ENCODE measurements around the gene BCO2. TPM values are rescaled to one million over a fixed set of nuclear protein-coding genes. Genes with fewer than 3 reads are reported as not detected.
A peak's percentile ranks its signal among the peaks of the same experiment; 100 is the strongest.
"Not testable (repeated sequence)": the region's sequence is repeated elsewhere in the genome, so short reads cannot be mapped to it uniquely, and the experiment has no call there.

BCO2 gene
- total RNA-seq, 1 donor from 2014 or later, result 137 TPM

GRCh38 chr11:112163875-112164685 is 11.2 kb upstream of the BCO2 start, which contains the start of gene IL18:
TSS of gene IL18 (minus strand) at chr11:112164094. CDS start at chr11:112155053, 9,041 bp downstream.
- intact Hi-C loops (cut with micrococcal nuclease), result no loop called here
- ATAC-seq (peak; percentile 68), DNase-seq (peak; percentile 40)

GRCh38 chr11:112165049-112165448 is 10.3 kb upstream of the BCO2 start:
- DNase-seq, result no peak
- ATAC-seq, result no peak
- intact Hi-C loops (cut with micrococcal nuclease), result no loop called here

- intact Hi-C loops (cut with micrococcal nuclease), result no loop called here
- DNase-seq, result no peak
- ATAC-seq, result no peak
Observed at GRCh38 chr11:112166562-112166961, 8.8 kb upstream of the BCO2 start.

GRCh38 chr11:112167145-112167544 is 8.2 kb upstream of the BCO2 start, which contains the start of gene TEX12:
TSS of gene TEX12 (plus strand) at chr11:112167372. CDS start at chr11:112169269, 1,897 bp downstream.
- intact Hi-C loops (cut with micrococcal nuclease), result no loop called here
- DNase-seq (no peak), ATAC-seq (no peak)

- no peak for DNase-seq
- ATAC-seq, result no peak
- intact Hi-C loops (cut with micrococcal nuclease), result no loop called here
Observed at GRCh38 chr11:112172362-112172994, 2.8 kb upstream of the BCO2 start.

GRCh38 chr11:112173152-112173551 is 2.2 kb upstream of the BCO2 start:
- intact Hi-C loops (cut with micrococcal nuclease), result no loop called here
- DNase-seq (peak; percentile 56), ATAC-seq (peak; percentile 43)

- intact Hi-C loops (cut with micrococcal nuclease), result no loop called here
- ATAC-seq (peak; percentile 63), DNase-seq (no peak)
Observed at GRCh38 chr11:112175599-112175952, 264 bp downstream of the BCO2 start.

- DNase-seq (no peak), ATAC-seq (peak; percentile 52)
- intact Hi-C loops (cut with micrococcal nuclease), result no loop called here
Observed at GRCh38 chr11:112176077-112176476, 765 bp downstream of the BCO2 start.

- peak; percentile 9 for ATAC-seq
- intact Hi-C loops (cut with micrococcal nuclease), result no loop called here
- no peak for DNase-seq
Observed at GRCh38 chr11:112177589-112177988, 2.3 kb downstream of the BCO2 start.

- ATAC-seq, result no peak
- intact Hi-C loops (cut with micrococcal nuclease), result no loop called here
- no peak for DNase-seq
Observed at GRCh38 chr11:112178428-112178827, 3.1 kb downstream of the BCO2 start.

GRCh38 chr11:112178936-112179335 is 3.6 kb downstream of the BCO2 start:
- no peak for ATAC-seq
- intact Hi-C loops (cut with micrococcal nuclease), result no loop called here
- DNase-seq, result no peak

GRCh38 chr11:112179601-112180000 is 4.3 kb downstream of the BCO2 start:
- peak; percentile 9 for ATAC-seq
- intact Hi-C loops (cut with micrococcal nuclease), result no loop called here

GRCh38 chr11:112182867-112183266 is 7.6 kb downstream of the BCO2 start:
- no peak for DNase-seq
- intact Hi-C loops (cut with micrococcal nuclease), result no loop called here
- ATAC-seq, result no peak

More at GRCh38 chr11:112179601-112180000, 4.3 kb downstream of the BCO2 start:
- DNase-seq, result no peak

GRCh38 chr11:112185883-112186282 is 10.6 kb downstream of the BCO2 start:
- DNase-seq (no peak), ATAC-seq (peak; percentile 86)
- intact Hi-C loops (cut with micrococcal nuclease), result no loop called here

- intact Hi-C loops (cut with micrococcal nuclease), result no loop called here
- peak; percentile 46 for ATAC-seq
- no peak for DNase-seq
Observed at GRCh38 chr11:112186304-112186703, 11.0 kb downstream of the BCO2 start.

- intact Hi-C loops (cut with micrococcal nuclease); ATAC-seq; DNase-seq: not testable (repeated sequence)
Observed at GRCh38 chr11:112195113-112195512, 19.8 kb downstream of the BCO2 start.

- no peak for DNase-seq
- intact Hi-C loops (cut with micrococcal nuclease), result no loop called here
- ATAC-seq, result no peak
Observed at GRCh38 chr11:112195951-112196351, 20.6 kb downstream of the BCO2 start.

- ATAC-seq, result no peak
Observed at GRCh38 chr11:112196519-112197087, 21.3 kb downstream of the BCO2 start.

GRCh38 chr11:112199101-112199500 is 23.8 kb downstream of the BCO2 start:
- intact Hi-C loops (cut with micrococcal nuclease); ATAC-seq; DNase-seq: not testable (repeated sequence)

More at GRCh38 chr11:112196519-112197087, 21.3 kb downstream of the BCO2 start:
- no peak for DNase-seq
- intact Hi-C loops (cut with micrococcal nuclease), result no loop called here

GRCh38 chr11:112200252-112200651 is 24.9 kb downstream of the BCO2 start:
- DNase-seq, result no peak
- intact Hi-C loops (cut with micrococcal nuclease), result no loop called here

More at GRCh38 chr11:112200252-112200651, 24.9 kb downstream of the BCO2 start:
- ATAC-seq, result no peak
